ENCODE measurements around the gene PSG6.
"Not testable (repeated sequence)": the region's sequence is repeated elsewhere in the genome, so short reads cannot be mapped to it uniquely, and the experiment has no call there.

The PSG6 gene

GRCh38 chr19:42917634-42918033 lies at the start of gene PSG6:
Gene PSG6, minus strand, starts transcription at chr19:42917894. Its CDS starts 102 bp downstream, at chr19:42917792.
- not testable (repeated sequence) for DNase-seq (ENCODE audit: low read depth)

GRCh38 chr19:42965176-42965575 lies 47.5 kb upstream of the PSG6 start:
- DNase-seq (ENCODE audit: low read depth): peak; percentile 36

- no peak for DNase-seq (ENCODE audit: low read depth)
Observed at GRCh38 chr19:42961119-42961518, 43.4 kb upstream of the PSG6 start.

- not testable (repeated sequence) for DNase-seq (ENCODE audit: low read depth)
Observed at GRCh38 chr19:42952126-42952525, 34.4 kb upstream of the PSG6 start.

GRCh38 chr19:42951476-42951875 lies 33.8 kb upstream of the PSG6 start:
- not testable (repeated sequence) for DNase-seq (ENCODE audit: low read depth)

GRCh38 chr19:42942187-42942789 lies 24.6 kb upstream of the PSG6 start:
- DNase-seq (ENCODE audit: low read depth): no peak

- DNase-seq (ENCODE audit: low read depth): not testable (repeated sequence)
Observed at GRCh38 chr19:42937107-42937506, 19.4 kb upstream of the PSG6 start, which contains the start of gene PSG7. Gene PSG7, minus strand, starts transcription at chr19:42937207. Its CDS starts 131 bp downstream, at chr19:42937076.

GRCh38 chr19:42934726-42935125 lies 17.0 kb upstream of the PSG6 start:
- not testable (repeated sequence) for DNase-seq (ENCODE audit: low read depth)

- not testable (repeated sequence) for DNase-seq (ENCODE audit: low read depth)
Observed at GRCh38 chr19:42934183-42934582, 16.5 kb upstream of the PSG6 start.

GRCh38 chr19:42933412-42933811 lies 15.7 kb upstream of the PSG6 start:
- not testable (repeated sequence) for DNase-seq (ENCODE audit: low read depth)

GRCh38 chr19:42932485-42933101 lies 14.9 kb upstream of the PSG6 start:
- peak; percentile 98 for DNase-seq (ENCODE audit: low read depth)

GRCh38 chr19:42930214-42930613 lies 12.5 kb upstream of the PSG6 start:
- DNase-seq (ENCODE audit: low read depth): peak; percentile 44

GRCh38 chr19:42928896-42929295 lies 11.2 kb upstream of the PSG6 start:
- no peak for DNase-seq (ENCODE audit: low read depth)

GRCh38 chr19:42926781-42927180 lies 9.1 kb upstream of the PSG6 start:
- DNase-seq (ENCODE audit: low read depth): no peak

- DNase-seq (ENCODE audit: low read depth): peak; percentile 59
Observed at GRCh38 chr19:42923106-42923505, 5.4 kb upstream of the PSG6 start.

- DNase-seq (ENCODE audit: low read depth): not testable (repeated sequence)
Observed at GRCh38 chr19:42920971-42921370, 3.3 kb upstream of the PSG6 start.

GRCh38 chr19:42919757-42920079 lies 2.0 kb upstream of the PSG6 start:
- DNase-seq (ENCODE audit: low read depth): no peak

GRCh38 chr19:42919070-42919756 lies 1.5 kb upstream of the PSG6 start:
- DNase-seq (ENCODE audit: low read depth): not testable (repeated sequence)

- not testable (repeated sequence) for DNase-seq (ENCODE audit: low read depth)
Observed at GRCh38 chr19:42918377-42919069, 829 bp upstream of the PSG6 start.

- not testable (repeated sequence) for DNase-seq (ENCODE audit: low read depth)
Observed at GRCh38 chr19:42916931-42917330, 763 bp downstream of the PSG6 start.

- DNase-seq (ENCODE audit: low read depth): not testable (repeated sequence)
Observed at GRCh38 chr19:42913516-42913915, 4.2 kb downstream of the PSG6 start.

- DNase-seq (ENCODE audit: low read depth): not testable (repeated sequence)
Observed at GRCh38 chr19:42912941-42913340, 4.8 kb downstream of the PSG6 start.

GRCh38 chr19:42911731-42912130 lies 6.0 kb downstream of the PSG6 start:
- DNase-seq (ENCODE audit: low read depth): not testable (repeated sequence)
